OCI-LY1 (cell line): Measurements from ENCODE around the gene CORIN.

Source experiments
- H2AFZ ChIP-seq: fragments of 200-600 bp; sonication (generic), shearing (Covaris generic); 2 replicates; pipeline ENCODE4 v1.6.0; 2014; ENCODE audit warnings: antibody characterized with exemption, mild to moderate bottlenecking, low read length
- H3F3A ChIP-seq: fragments of 200-600 bp; sonication (generic), shearing (Covaris generic); 2 replicates; pipeline ENCODE4 v1.6.0; 2014; ENCODE audit warnings: mild to moderate bottlenecking, antibody characterized with exemption, low read length, moderate library complexity; ENCODE audit not compliant: insufficient read depth
- H3K27ac ChIP-seq: fragments of 200-600 bp; sonication (generic); 2 replicates; pipeline ENCODE4 v1.5.1; 2014; ENCODE audit warnings: low read length, mixed run types, mild to moderate bottlenecking, low read depth; ENCODE audit not compliant: poor library complexity, severe bottlenecking
- H3K27me3 ChIP-seq: fragments of 200-600 bp; sonication (generic); 2 replicates; pipeline ENCODE4 v1.6.0; 2014; ENCODE audit warnings: antibody characterized with exemption, mild to moderate bottlenecking, low read length, moderate library complexity; ENCODE audit not compliant: insufficient read depth
- H3K36me3 ChIP-seq: fragments of 200-600 bp; sonication (generic); 2 replicates; pipeline ENCODE4 v1.6.1; 2014; ENCODE audit warnings: mild to moderate bottlenecking, antibody characterized with exemption, low read length, moderate library complexity, mixed read lengths; ENCODE audit not compliant: insufficient read depth
- H3K4me1 ChIP-seq: fragments of 200-600 bp; sonication (generic); 2 replicates; pipeline ENCODE4 v1.5.1; 2014; ENCODE audit warnings: mild to moderate bottlenecking, low read length, moderate library complexity; ENCODE audit not compliant: insufficient read depth, severe bottlenecking
- H3K4me2 ChIP-seq: fragments of 200-600 bp; sonication (generic), shearing (Covaris generic); 2 replicates; pipeline ENCODE4 v1.6.1; 2014; ENCODE audit warnings: low read length
- H3K4me3 ChIP-seq: fragments of 200-600 bp; sonication (generic); 2 replicates; pipeline ENCODE4 v1.5.1; 2014; ENCODE audit warnings: low read length, low read depth, mild to moderate bottlenecking, mixed read lengths; ENCODE audit not compliant: poor library complexity, severe bottlenecking
- H3K79me2 ChIP-seq: fragments of 200-600 bp; shearing (Covaris generic); 2 replicates; pipeline ENCODE4 v1.6.1; 2016; ENCODE audit warnings: mixed run types, low read length, mixed read lengths; ENCODE audit not compliant: insufficient read depth
- H3K9ac ChIP-seq: fragments of 200-600 bp; sonication (generic), shearing (Covaris generic); 2 replicates; pipeline ENCODE4 v1.6.1; 2014; ENCODE audit warnings: mild to moderate bottlenecking, low read length, mixed read lengths
- H3K9me2 ChIP-seq: fragments of 200-600 bp; sonication (generic), shearing (Covaris generic); 2 replicates; pipeline ENCODE4 v1.6.1; 2014; ENCODE audit warnings: low read depth, mild to moderate bottlenecking, low read length, mixed read lengths
- H3K9me3 ChIP-seq: fragments of 200-600 bp; shearing (Covaris generic); 2 replicates; pipeline ENCODE4 v1.6.1; 2014; ENCODE audit warnings: low read length, mixed read lengths
- H4K20me1 ChIP-seq: fragments of 200-600 bp; sonication (generic), shearing (Covaris generic); 2 replicates; pipeline ENCODE4 v1.6.0; 2016; ENCODE audit warnings: mild to moderate bottlenecking, low read length; ENCODE audit not compliant: insufficient read depth
- CTCF ChIP-seq: fragments of 200-600 bp; sonication (generic), shearing (Covaris generic); IDR thresholded peaks from 2 replicates; pipeline ENCODE4 v1.5.1; 2017; ENCODE audit warnings: mild to moderate bottlenecking, antibody characterized with exemption, low read length, moderate library complexity, mixed read lengths
- EZH2 ChIP-seq: fragments of 200-600 bp; sonication (generic), shearing (Covaris generic); IDR thresholded peaks from 2 replicates; pipeline ENCODE4 v1.8.0; 2017; ENCODE audit warnings: borderline replicate concordance, mixed run types, mild to moderate bottlenecking, antibody characterized with exemption, low read length, moderate library complexity, mixed read lengths

Gene CORIN

GRCh38 chr4:47690611-47691010 lies 147.3 kb downstream of the CORIN start:
- Histone ChIP-seq H4K20me1 (no peaks in the 10 kb centered on the region), H2AFZ (no peak overlapping the region), H3F3A (no peaks in the 10 kb centered on the region), H3K27ac (no peak overlapping the region), H3K36me3 (no peaks in the 10 kb centered on the region), H3K9me2 (no peaks in the 10 kb centered on the region), H3K9ac (no peak overlapping the region), H3K27me3 (no peaks in the 10 kb centered on the region), H3K4me2 (no peak overlapping the region), H3K4me1 (no peaks in the 10 kb centered on the region), H3K4me3 (no peak overlapping the region), H3K79me2 (no peaks in the 10 kb centered on the region), H3K9me3 (no peaks in the 10 kb centered on the region)
- no peak for TF ChIP-seq CTCF
- no peak for TF ChIP-seq EZH2

- no peaks in the 10 kb centered on the region for H3K4me1 ChIP-seq
- H3K4me2 ChIP-seq: no peak overlapping the region
- TF ChIP-seq EZH2 (no peak), CTCF (peak; percentile 88)
- no peak overlapping the region for H3K9ac ChIP-seq
- H3K9me3 ChIP-seq: no peaks in the 10 kb centered on the region
- no peak overlapping the region for H3K27ac ChIP-seq
- H3K9me2 ChIP-seq: no peaks in the 10 kb centered on the region
- H3K36me3 ChIP-seq: no peaks in the 10 kb centered on the region
- H3K4me3 ChIP-seq: no peak overlapping the region
- no peaks in the 10 kb centered on the region for H4K20me1 ChIP-seq
- H3K79me2 ChIP-seq: no peaks in the 10 kb centered on the region
- H3F3A ChIP-seq: no peaks in the 10 kb centered on the region
- H2AFZ ChIP-seq: no peak overlapping the region
- no peaks in the 10 kb centered on the region for H3K27me3 ChIP-seq
Observed at GRCh38 chr4:47686294-47686872, 151.5 kb downstream of the CORIN start.

GRCh38 chr4:47675806-47676205 lies 162.1 kb downstream of the CORIN start:
- Histone ChIP-seq H3K36me3 (no peaks in the 10 kb centered on the region), H3K79me2 (no peaks in the 10 kb centered on the region), H3K27me3 (no peaks in the 10 kb centered on the region), H3K4me3 (no peak overlapping the region), H3K9me3 (no peaks in the 10 kb centered on the region), H4K20me1 (no peaks in the 10 kb centered on the region), H3K4me1 (no peaks in the 10 kb centered on the region), H3F3A (no peaks in the 10 kb centered on the region), H3K27ac (no peak overlapping the region), H3K9me2 (no peaks in the 10 kb centered on the region), H3K9ac (no peak overlapping the region), H2AFZ (no peak overlapping the region), H3K4me2 (no peak overlapping the region)
- TF ChIP-seq CTCF (no peak), EZH2 (no peak)
